GM21528 (cell line): Measurements from ENCODE around the gene ARHGAP24.
"Not testable (repeated sequence)": the region's sequence is repeated elsewhere in the genome, so short reads cannot be mapped to it uniquely, and the experiment has no call there.

Source experiments
- ATAC-seq: cut with Tn5 transposase; IDR thresholded peaks from one replicate; pipeline ENCODE4 v1.9.1; 2021; ENCODE audit warnings: mild to moderate bottlenecking, moderate library complexity; ENCODE audit not compliant: unreplicated experiment, low FRiP score

The ARHGAP24 gene

GRCh38 chr4:85482010-85482738, 7.2 kb downstream of the ARHGAP24 start:
- ATAC-seq = no peak

- ATAC-seq = no peak
These were observed 11.6 kb downstream of the ARHGAP24 start for GRCh38 chr4:85486425-85487086.

- ATAC-seq = no peak
These were observed 13.5 kb downstream of the ARHGAP24 start for GRCh38 chr4:85488416-85488815.

- ATAC-seq = no peak
These were observed 14.5 kb downstream of the ARHGAP24 start for GRCh38 chr4:85489273-85489981.

DNA sequence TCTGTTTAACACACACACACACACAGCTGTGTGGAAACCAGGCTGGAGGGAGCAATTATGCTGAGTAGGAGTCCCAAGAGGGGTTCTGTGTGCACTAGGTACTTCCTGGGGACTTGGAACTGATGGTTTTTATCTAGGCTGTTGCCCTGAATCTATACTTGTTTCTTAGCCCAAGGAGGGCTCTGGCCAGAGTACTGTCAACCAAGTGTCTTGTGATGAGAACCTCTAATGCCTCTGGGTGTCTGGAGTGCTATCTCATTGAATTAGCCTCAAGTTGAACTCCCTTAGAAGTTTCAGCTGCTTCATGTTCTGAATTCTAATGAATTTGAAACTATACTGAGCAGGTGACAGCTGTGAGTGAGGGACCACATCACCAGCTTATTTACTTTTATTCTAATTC, 16.6 kb downstream of the ARHGAP24 start:
- no peak for ATAC-seq

- no peak for ATAC-seq
These were observed 17.4 kb downstream of the ARHGAP24 start for GRCh38 chr4:85492336-85492735.

DNA sequence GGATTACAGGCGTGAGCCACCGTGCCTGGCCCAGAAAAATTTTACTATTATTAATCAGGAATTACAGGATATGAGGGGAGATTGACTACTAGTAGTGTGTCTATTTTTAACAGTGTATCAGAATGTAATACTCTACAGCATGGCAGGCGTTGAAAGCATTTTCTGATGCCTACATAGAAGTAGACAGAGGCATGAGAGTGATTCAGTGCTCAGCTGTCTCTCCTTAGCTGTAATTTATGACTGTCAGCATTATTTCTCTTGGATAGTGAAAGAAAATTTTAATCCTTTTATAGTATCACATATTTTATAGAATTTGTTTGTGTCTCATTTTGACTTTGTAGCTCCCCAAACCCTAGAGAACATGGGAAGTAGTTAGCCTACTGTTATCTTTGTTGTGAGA, 20.7 kb downstream of the ARHGAP24 start:
- no peak for ATAC-seq

DNA sequence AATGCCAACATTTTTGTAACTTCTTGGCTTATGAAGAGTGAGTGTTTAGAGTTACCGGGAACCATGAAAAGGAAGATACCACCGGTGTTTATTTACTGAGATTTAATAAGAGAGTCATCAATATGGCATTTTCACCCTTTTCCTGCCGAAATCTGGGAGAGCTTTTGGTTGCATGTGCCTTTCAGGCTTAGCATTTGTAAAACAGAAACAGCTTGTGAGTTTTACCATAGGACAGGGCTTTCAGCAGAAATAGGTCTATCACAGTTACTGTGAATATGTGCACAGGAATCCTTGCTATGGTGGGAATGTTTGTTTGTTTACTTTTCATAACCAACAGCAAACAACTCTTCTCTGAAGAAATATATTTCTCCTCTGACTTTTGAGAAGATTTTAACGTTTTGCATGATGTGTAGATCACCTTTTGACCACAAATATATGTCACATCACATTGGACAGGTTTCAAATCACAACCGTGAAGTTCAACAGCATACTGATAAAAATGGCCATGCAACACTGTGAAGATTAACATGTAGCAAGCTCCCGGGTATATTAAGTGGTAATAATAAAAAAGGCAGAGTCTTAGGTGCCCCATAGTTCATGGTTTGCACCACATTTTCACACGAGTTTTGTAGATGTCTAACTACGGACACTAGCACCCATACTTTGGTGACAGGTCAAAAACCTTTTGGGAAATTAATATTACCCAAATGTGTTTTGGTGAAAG, 21.3 kb downstream of the ARHGAP24 start:
- ATAC-seq = no peak

DNA sequence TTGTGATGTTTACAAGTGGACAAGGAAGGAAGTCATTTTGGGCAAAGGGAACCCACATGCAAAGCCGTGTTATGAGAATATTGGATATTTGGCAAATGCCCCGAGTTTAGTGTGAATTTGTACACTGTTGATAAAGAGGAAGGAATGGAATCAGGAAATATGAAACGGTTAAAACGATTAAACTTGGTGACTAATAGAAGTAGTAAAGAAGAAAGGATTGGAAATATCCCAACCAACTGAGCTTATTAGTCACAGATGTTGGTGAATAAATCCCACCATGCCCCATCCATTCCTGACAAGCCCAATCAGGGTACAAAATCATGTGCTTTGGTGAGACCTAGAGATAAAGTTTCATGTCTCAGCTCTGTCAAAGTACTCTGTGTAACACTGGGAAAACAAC, 22.0 kb downstream of the ARHGAP24 start:
- no peak for ATAC-seq

DNA sequence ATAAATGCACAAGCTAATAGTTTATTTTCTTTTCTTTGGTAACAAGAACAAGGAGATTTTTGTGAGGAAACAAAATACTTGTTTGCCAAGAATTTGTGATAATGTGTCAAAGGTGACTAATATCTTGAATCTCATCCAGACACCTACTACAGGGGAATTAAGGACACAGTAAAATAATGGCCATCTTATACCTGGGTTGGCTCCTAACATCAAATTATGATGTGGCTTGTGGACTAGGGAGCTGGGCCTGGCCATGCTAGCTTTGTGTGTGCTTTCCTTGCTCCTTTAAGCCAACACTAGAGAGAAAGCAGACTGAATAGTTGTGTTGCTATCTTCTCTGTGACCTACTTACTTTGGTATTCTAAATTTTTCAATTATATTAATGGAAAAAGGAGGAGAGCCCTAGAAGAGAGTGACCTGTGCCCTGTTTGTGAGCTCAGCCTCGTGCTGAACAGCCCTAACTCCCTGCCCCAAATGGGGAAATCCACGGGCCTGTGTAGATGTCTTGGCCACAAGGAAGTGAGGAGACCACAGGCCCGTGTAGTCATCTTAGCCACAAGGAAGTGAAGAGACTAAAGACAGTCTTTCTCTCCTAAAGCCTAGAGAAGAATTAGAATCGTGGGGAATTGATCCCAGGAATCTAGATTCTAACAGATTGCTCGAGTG, 23.3 kb downstream of the ARHGAP24 start:
- peak; percentile 94 for ATAC-seq

GRCh38 chr4:85499573-85499972, 24.6 kb downstream of the ARHGAP24 start:
- no peak for ATAC-seq

DNA sequence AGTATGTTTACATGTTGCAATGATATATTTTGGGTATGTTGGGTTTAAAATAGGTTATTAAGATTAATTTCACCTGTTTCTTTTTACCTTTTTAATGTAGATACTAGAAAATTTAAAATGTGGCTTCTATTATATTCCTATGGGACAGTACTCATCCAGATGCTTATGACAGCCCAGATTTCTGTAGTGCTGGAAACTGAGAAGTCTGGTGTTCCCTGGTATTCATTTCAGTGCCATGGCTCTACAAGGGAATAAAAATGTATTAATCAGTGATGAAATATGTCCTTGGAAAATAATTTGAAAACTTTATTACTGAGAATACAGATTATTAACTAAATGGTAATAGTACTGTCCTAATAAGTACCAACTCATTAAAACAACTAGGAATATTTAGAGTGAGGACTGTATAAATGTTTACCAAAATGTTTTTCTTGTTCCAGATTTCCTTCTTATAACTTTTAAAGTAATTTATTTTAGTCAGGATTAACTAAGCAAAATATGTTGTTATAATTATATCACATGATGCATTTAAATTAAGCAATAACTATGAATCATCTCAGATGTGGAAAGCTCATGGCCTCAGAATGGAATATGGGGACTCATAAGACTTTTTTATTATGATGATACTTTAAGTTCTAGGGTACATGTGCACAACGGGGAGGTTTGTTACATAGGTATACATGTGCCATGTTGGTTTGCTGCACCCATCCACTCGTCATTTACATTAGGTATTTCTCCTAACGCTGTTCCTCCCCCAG, 25.3 kb downstream of the ARHGAP24 start:
- no peak for ATAC-seq

DNA sequence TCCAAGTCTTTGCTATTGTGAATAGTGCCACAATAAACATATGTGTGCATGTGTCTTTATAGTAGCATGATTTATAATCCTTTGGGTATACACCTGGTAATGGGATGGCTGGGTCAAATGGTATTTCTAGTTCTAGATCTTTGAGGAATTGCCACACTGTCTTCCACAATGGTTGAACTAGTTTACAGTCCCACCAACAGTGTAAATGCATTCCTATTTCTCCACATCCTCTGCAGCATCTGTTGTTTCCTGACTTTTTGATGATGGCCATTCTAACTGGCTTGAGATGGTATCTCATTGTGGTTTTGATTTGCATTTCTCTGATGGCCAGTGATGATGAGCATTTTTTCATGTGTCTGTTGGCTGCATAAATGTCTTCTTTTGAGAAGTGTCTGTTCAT, 26.2 kb downstream of the ARHGAP24 start:
- ATAC-seq = not testable (repeated sequence)

DNA sequence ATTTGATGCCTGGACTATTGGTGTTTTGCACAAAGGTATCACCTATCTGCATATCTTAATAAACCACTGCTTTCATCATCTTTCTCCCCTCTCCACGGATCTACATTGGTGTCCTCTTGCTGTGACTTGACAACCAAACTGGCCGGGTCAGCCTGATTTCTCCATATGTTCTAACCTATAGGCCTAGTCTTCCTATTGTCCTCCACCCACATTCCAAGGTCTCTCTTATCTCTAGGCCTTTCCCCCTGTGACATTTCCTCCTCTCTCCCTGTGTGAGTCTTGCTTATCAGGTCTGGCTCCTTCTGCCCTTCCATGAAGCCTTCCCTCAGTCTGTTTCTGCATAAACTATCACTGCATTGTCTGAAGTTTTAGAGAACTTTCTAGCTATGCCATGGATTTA, 33.7 kb downstream of the ARHGAP24 start:
- no peak for ATAC-seq

- no peak for ATAC-seq
These were observed 35.1 kb downstream of the ARHGAP24 start for GRCh38 chr4:85509882-85510631.

DNA sequence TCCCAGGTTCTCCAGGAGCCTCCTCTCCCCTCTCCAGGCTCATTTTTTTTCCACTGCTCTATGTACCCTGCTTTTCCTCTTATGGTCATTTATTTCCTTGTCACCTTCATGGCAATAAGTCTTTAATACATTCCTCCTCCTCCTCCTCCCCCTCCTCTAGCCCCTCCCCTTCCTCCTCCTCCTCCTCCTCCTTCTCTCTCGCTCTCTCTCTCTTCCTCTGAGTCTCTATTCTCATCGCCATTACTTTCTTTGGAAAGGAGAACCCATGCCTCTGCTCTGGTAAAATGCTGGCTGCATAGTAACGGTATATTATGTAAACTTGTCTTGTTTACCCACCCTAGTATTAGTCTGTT, 35.7 kb downstream of the ARHGAP24 start:
- no peak for ATAC-seq

GRCh38 chr4:85512446-85513205, 37.7 kb downstream of the ARHGAP24 start:
- no peak for ATAC-seq

GRCh38 chr4:85514117-85514516, 39.2 kb downstream of the ARHGAP24 start:
- no peak for ATAC-seq
